NCI-H2029 (cell line): Measurements from ENCODE around the gene KIF26A.

Source experiments
- DNase-seq: peaks from one replicate; lab custom pipeline; 2025; lab: John Stamatoyannopoulos, UW

The KIF26A gene

GRCh38 chr14:104158827-104159798 lies 20.7 kb downstream of the KIF26A start:
- DNase-seq, result no peak

GRCh38 chr14:104159990-104160389 lies 21.6 kb downstream of the KIF26A start:
- no peak for DNase-seq

- no peak for DNase-seq
Measured at GRCh38 chr14:104161602-104162367, 23.4 kb downstream of the KIF26A start.

GRCh38 chr14:104162495-104162894 lies 24.1 kb downstream of the KIF26A start:
- no peak for DNase-seq

GRCh38 chr14:104163541-104163940 lies 25.2 kb downstream of the KIF26A start:
- no peak for DNase-seq

GRCh38 chr14:104164041-104164440 lies 25.7 kb downstream of the KIF26A start:
- no peak for DNase-seq

- DNase-seq, result no peak
Measured at GRCh38 chr14:104164512-104164911, 26.1 kb downstream of the KIF26A start.

GRCh38 chr14:104166698-104167097 lies 28.3 kb downstream of the KIF26A start:
- DNase-seq, result no peak

GRCh38 chr14:104168603-104169002 lies 30.2 kb downstream of the KIF26A start:
- no peak for DNase-seq

GRCh38 chr14:104169005-104169698 lies 30.8 kb downstream of the KIF26A start:
- DNase-seq, result no peak

GRCh38 chr14:104169699-104170479 lies 31.5 kb downstream of the KIF26A start:
- no peak for DNase-seq

- DNase-seq, result no peak
Measured at GRCh38 chr14:104171029-104171697, 32.8 kb downstream of the KIF26A start.

GRCh38 chr14:104171895-104172294 lies 33.5 kb downstream of the KIF26A start:
- DNase-seq, result no peak

GRCh38 chr14:104172349-104172748 lies 34.0 kb downstream of the KIF26A start:
- DNase-seq, result no peak

- no peak for DNase-seq
Measured at GRCh38 chr14:104172880-104173279, 34.5 kb downstream of the KIF26A start.

GRCh38 chr14:104174051-104174450 lies 35.7 kb downstream of the KIF26A start:
- DNase-seq, result no peak

GRCh38 chr14:104175041-104175440 lies 36.7 kb downstream of the KIF26A start:
- DNase-seq, result no peak

GRCh38 chr14:104175811-104176210 lies 37.4 kb downstream of the KIF26A start:
- DNase-seq, result no peak

GRCh38 chr14:104176611-104177010 lies 38.2 kb downstream of the KIF26A start:
- no peak for DNase-seq

- DNase-seq, result no peak
Measured at GRCh38 chr14:104177411-104177810, 39.0 kb downstream of the KIF26A start.

GRCh38 chr14:104178279-104178678 lies 39.9 kb downstream of the KIF26A start:
- DNase-seq, result no peak
